Erythroblast (primary cell): Measurements from ENCODE around the gene ZNF319.

Experiments
- GATA1 ChIP-seq: IDR thresholded peaks from 2 replicates; pipeline ENCODE4 v1.6.1; 2011; ENCODE audit warnings: low read depth, mild to moderate bottlenecking, control low read depth, low read length, moderate library complexity
- POLR2A ChIP-seq: IDR thresholded peaks from 2 replicates; pipeline ENCODE4 v1.6.1; 2011; ENCODE audit warnings: mild to moderate bottlenecking, low read length

- TF ChIP-seq POLR2A: no peak
- TF ChIP-seq GATA1: no peak
Measured at GRCh38 chr16:57952909-57953308, 47.6 kb downstream of the ZNF319 start.
